ENCODE measurements around the gene WDR76.

- TF ChIP-seq CTCF (conservative IDR thresholded peaks at IDR 0.05) (no peak), EZH2 (IDR thresholded peaks at IDR 0.05; ENCODE audit: low read depth) (no peak)
Observed at GRCh38 chr15:43871835-43872234, 45.0 kb downstream of the WDR76 start.

Data from PC-9 (cell line).